BE2C (cell line): Measurements from ENCODE around the gene ITGAV.
"Not testable (repeated sequence)": the region's sequence is repeated elsewhere in the genome, so short reads cannot be mapped to it uniquely, and the experiment has no call there.

Experiments
- DNase-seq: peaks from one replicate; pipeline ENCODE4 v3.0.0-alpha.2; 2020
- H3K27me3 ChIP-seq: fragments of 250-450 bp; sonication (Bioruptor Pico); 2 replicates; pipeline ENCODE4 v1.5.1; 2020; ENCODE audit warnings: mild to moderate bottlenecking
- H3K36me3 ChIP-seq: fragments of 250-450 bp; sonication (Bioruptor Pico); 2 replicates; pipeline ENCODE4 v1.5.1; 2020; ENCODE audit warnings: mild to moderate bottlenecking
- H3K4me1 ChIP-seq: fragments of 250-450 bp; sonication (Bioruptor Pico); 2 replicates; pipeline ENCODE4 v1.5.1; 2020
- H3K4me3 ChIP-seq: 2 replicates; pipeline ENCODE4 v1.5.1; 2011; ENCODE audit warnings: low read depth, low read length
- H3K9me3 ChIP-seq: fragments of 250-450 bp; sonication (Bioruptor Pico); 2 replicates; pipeline ENCODE4 v1.5.1; 2020
- CTCF ChIP-seq: IDR thresholded peaks from 2 replicates; pipeline ENCODE4 v1.5.1; 2012; ENCODE audit warnings: mild to moderate bottlenecking, low read depth, low read length

The ITGAV gene

GRCh38 chr2:186559848-186560247, 30.0 kb upstream of the ITGAV start:
- Histone ChIP-seq H3K27me3 (no peaks in the 10 kb centered on the region), H3K9me3 (no peaks in the 10 kb centered on the region), H3K4me1 (no peaks in the 10 kb centered on the region), H3K4me3 (no peak overlapping the region), H3K36me3 (no peaks in the 10 kb centered on the region)
- no peak for DNase-seq
- TF ChIP-seq CTCF: no peak

GRCh38 chr2:186560254-186560653, 29.6 kb upstream of the ITGAV start:
- no peaks in the 10 kb centered on the region for H3K4me1 ChIP-seq
- no peak overlapping the region for H3K4me3 ChIP-seq

GRCh38 chr2:186561467-186562208, 28.2 kb upstream of the ITGAV start:
- H3K27me3 ChIP-seq: no peaks in the 10 kb centered on the region
- no peak for DNase-seq
- no peaks in the 10 kb centered on the region for H3K9me3 ChIP-seq
- H3K36me3 ChIP-seq: no peaks in the 10 kb centered on the region
- H3K4me1 ChIP-seq: no peaks in the 10 kb centered on the region
- no peak overlapping the region for H3K4me3 ChIP-seq
- no peak for TF ChIP-seq CTCF

More at GRCh38 chr2:186560254-186560653, 29.6 kb upstream of the ITGAV start:
- no peak for TF ChIP-seq CTCF
- no peaks in the 10 kb centered on the region for H3K36me3 ChIP-seq
- H3K27me3 ChIP-seq: no peaks in the 10 kb centered on the region
- H3K9me3 ChIP-seq: no peaks in the 10 kb centered on the region
- no peak for DNase-seq

GRCh38 chr2:186562209-186562578, 27.7 kb upstream of the ITGAV start:
- TF ChIP-seq CTCF: no peak
- Histone ChIP-seq H3K27me3 (no peaks in the 10 kb centered on the region), H3K36me3 (no peaks in the 10 kb centered on the region), H3K9me3 (no peaks in the 10 kb centered on the region), H3K4me3 (no peak overlapping the region), H3K4me1 (no peaks in the 10 kb centered on the region)
- DNase-seq: no peak

- not testable (repeated sequence) for H3K4me1 ChIP-seq, H3K36me3 ChIP-seq, H3K27me3 ChIP-seq, H3K9me3 ChIP-seq, H3K4me3 ChIP-seq, DNase-seq
Observed at GRCh38 chr2:186568600-186568999, 21.3 kb upstream of the ITGAV start.

- not testable (repeated sequence) for H3K4me3 ChIP-seq, H3K36me3 ChIP-seq, H3K27me3 ChIP-seq, H3K4me1 ChIP-seq, DNase-seq, H3K9me3 ChIP-seq
Observed at GRCh38 chr2:186569127-186569526, 20.7 kb upstream of the ITGAV start.

GRCh38 chr2:186569897-186570296, 20.0 kb upstream of the ITGAV start:
- H3K9me3 ChIP-seq: no peaks in the 10 kb centered on the region
- DNase-seq: no peak
- H3K4me3 ChIP-seq: no peak overlapping the region
- H3K36me3 ChIP-seq: no peaks in the 10 kb centered on the region
- no peak for TF ChIP-seq CTCF
- H3K4me1 ChIP-seq: no peaks in the 10 kb centered on the region
- no peaks in the 10 kb centered on the region for H3K27me3 ChIP-seq
